Breast epithelium (tissue), 4 donors: ENCODE data around the gene NXN. TPM values are rescaled to one million over a fixed set of nuclear protein-coding genes. Genes with fewer than 3 reads are reported as not detected.

ENCODE experiments used
- DNase-seq, 2 donors: peaks; one replicate each; pipeline ENCODE4 v3.0.0-alpha.2; 2019; ENCODE audit warnings: low spot score in 2 of 2
- H3K27ac ChIP-seq, 2 donors: fragments of 200-600 bp; sonication (generic) in 1 of 2; one replicate each; pipeline ENCODE4 v1.5.1; 2016 to 2019; ENCODE audit warnings: mild to moderate bottlenecking in 1 of 2
- H3K27me3 ChIP-seq, 2 donors: fragments of 200-600 bp; sonication (generic) in 1 of 2; one replicate each; pipeline versions ENCODE4 v1.5.1 to v1.6.0; 2017 to 2019; ENCODE audit warnings: control low read depth in 1 of 2, mild to moderate bottlenecking in 1 of 2
- H3K36me3 ChIP-seq: fragments of 200-600 bp; one replicate; pipeline ENCODE4 v1.5.1; 2019
- H3K4me1 ChIP-seq, 2 donors: fragments of 200-600 bp; sonication (generic); one replicate each; pipeline ENCODE4 v1.5.1; 2016 to 2019; ENCODE audit warnings: control low read depth in 1 of 2
- H3K4me3 ChIP-seq, 3 donors: fragments of 200-600 bp; sonication (generic); 1 replicate in 2 of 3; 2 replicates in 1 of 3; pipeline ENCODE4 v1.5.1; 2016 to 2019; ENCODE audit warnings: mild to moderate bottlenecking in 3 of 3, moderate library complexity in 2 of 3
- H3K9me3 ChIP-seq, 2 donors: fragments of 200-600 bp; sonication (generic) in 1 of 2; one replicate each; pipeline ENCODE4 v1.5.1; 2016 to 2019; ENCODE audit warnings: control low read depth in 1 of 2
- CTCF ChIP-seq, 3 donors: fragments of 450-650 bp; IDR thresholded peaks; one replicate each; pipeline ENCODE4 v1.5.1; 2016 to 2017; ENCODE audit warnings: antibody characterized with exemption in 3 of 3, mild to moderate bottlenecking in 3 of 3, moderate library complexity in 3 of 3
- POLR2A ChIP-seq: fragments of 450-650 bp; IDR thresholded peaks from one replicate; pipeline ENCODE4 v1.6.1; 2016; ENCODE audit warnings: antibody characterized with exemption, mild to moderate bottlenecking, moderate library complexity
- POLR2AphosphoS5 ChIP-seq, 3 donors: sonication (generic); formaldehyde crosslinking; IDR thresholded peaks; one replicate each; pipeline ENCODE4 v1.6.1; 2017; ENCODE audit warnings: antibody characterized with exemption in 3 of 3
- intact Hi-C: fragments of 100-400 bp; cut with DNase I; formaldehyde crosslinking; loops from one replicate; pipeline ENCODE4 v1.15.1; 2023; ENCODE audit warnings: low total_unique reads
- total RNA-seq, 3 donors: library from RNA; depleted of rRNA; stranded (reverse); fragments of >200 nt; gene quantifications; one replicate each; pipeline ENCODE4 v1.1.0, GENCODE V29; 2016

NXN gene
- total RNA-seq, 3 donors from 2014 or later: 9.3 to 14.3 (median 12.8) TPM

- H3K27me3 ChIP-seq: no peaks in the 10 kb centered on the region
- DNase-seq: no peak
- H3K4me1 ChIP-seq: peaks cover 8 to 11% of the 10 kb centered on the region in 2 donors
- TF ChIP-seq POLR2A (no peak), CTCF (IDR thresholded peaks at IDR 0.05) (no peak), POLR2AphosphoS5 (IDR thresholded peaks at IDR 0.05) (no peak)
- no peaks in the 10 kb centered on the region for H3K9me3 ChIP-seq
- no peak overlapping the region for H3K4me3 ChIP-seq
- intact Hi-C loops: no loop called here
- no peaks in the 10 kb centered on the region for H3K36me3 ChIP-seq
- H3K27ac ChIP-seq: peak overlapping the region in 1 of 2 donors; percentile 2
These were observed 31.0 kb upstream of the NXN start for GRCh38 chr17:1010586-1010985.

DNA sequence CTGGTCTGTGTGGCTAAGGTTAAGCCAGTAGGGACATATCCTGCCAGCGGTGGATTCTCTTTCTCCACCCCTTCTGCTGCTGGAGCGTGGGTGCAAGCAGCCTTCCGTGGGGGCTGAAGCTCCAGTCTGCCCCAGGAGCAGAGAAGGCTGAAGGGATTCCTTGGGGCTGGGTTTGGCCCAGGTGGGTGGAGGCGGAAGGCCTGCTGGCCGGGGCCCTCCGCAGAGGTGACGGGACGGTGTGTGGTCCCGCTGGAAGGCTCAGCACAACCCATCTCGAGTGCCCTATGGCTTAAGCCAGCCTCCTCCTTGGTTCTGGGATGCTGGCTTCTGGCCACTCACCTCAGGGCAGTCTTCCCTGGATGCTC, 30.5 kb upstream of the NXN start:
- Histone ChIP-seq H3K27me3 (no peaks in the 10 kb centered on the region), H3K27ac (peak overlapping the region in 1 of 2 donors; percentile 48), H3K9me3 (no peaks in the 10 kb centered on the region), H3K36me3 (no peaks in the 10 kb centered on the region), H3K4me1 (peaks cover 11 to 12% of the 10 kb centered on the region in 2 donors), H3K4me3 (no peak overlapping the region)
- TF ChIP-seq POLR2AphosphoS5 (IDR thresholded peaks at IDR 0.05) (no peak), POLR2A (no peak), CTCF (IDR thresholded peaks at IDR 0.05) (no peak)
- DNase-seq: no peak
- intact Hi-C loops: no loop called here

DNA sequence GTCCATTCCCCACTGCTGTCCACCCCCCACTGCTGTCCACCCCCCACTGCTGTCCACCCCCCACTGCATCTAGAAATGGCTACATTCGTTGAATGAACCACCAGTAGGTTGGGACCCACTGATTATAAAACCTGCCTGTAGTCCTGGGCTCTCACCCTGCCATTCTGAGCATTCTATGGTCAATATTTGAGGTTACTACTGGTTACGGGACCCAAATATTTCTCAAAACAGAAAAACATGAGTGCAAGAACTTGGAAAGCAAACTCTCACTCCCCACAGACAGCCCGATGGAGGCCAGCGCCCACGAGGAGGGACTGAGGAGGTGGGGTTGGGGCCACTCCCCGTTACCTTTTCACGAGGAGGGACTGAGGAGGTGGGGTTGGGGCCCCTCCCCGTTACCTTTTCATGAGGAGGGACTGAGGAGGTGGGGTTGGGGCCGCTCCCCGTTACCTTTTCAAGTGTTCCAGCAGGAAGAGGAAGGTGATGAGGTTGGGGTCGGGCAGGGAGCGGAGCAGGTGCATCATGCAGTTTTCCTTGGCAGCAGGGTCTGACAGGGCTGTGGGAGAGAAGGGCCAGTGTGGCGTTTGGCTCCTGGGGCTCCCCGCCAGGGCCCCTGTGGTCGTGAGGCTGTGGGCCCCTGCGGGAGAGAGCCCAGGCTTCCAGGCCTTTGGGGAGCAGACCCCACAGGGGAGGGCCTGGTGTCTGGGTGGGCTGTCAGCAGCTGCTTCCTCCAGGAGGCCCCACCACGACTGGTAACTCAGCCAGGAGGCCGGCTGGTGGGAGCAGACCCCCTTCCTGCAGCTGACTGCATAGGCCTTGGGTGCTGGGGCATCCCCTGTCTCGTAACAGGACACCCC, 29.9 kb upstream of the NXN start:
- TF ChIP-seq POLR2AphosphoS5 (IDR thresholded peaks at IDR 0.05): no peak
- no peak for TF ChIP-seq CTCF (IDR thresholded peaks at IDR 0.05)
- TF ChIP-seq POLR2A: no peak
- Histone ChIP-seq H3K9me3 (no peaks in the 10 kb centered on the region), H3K27me3 (no peaks in the 10 kb centered on the region), H3K36me3 (no peaks in the 10 kb centered on the region), H3K4me3 (no peak overlapping the region), H3K4me1 (peaks cover 11 to 17% of the 10 kb centered on the region in 2 donors), H3K27ac (peak overlapping the region in 1 of 2 donors; percentile 48)
- DNase-seq: no peak
- intact Hi-C loops: no loop called here

DNA sequence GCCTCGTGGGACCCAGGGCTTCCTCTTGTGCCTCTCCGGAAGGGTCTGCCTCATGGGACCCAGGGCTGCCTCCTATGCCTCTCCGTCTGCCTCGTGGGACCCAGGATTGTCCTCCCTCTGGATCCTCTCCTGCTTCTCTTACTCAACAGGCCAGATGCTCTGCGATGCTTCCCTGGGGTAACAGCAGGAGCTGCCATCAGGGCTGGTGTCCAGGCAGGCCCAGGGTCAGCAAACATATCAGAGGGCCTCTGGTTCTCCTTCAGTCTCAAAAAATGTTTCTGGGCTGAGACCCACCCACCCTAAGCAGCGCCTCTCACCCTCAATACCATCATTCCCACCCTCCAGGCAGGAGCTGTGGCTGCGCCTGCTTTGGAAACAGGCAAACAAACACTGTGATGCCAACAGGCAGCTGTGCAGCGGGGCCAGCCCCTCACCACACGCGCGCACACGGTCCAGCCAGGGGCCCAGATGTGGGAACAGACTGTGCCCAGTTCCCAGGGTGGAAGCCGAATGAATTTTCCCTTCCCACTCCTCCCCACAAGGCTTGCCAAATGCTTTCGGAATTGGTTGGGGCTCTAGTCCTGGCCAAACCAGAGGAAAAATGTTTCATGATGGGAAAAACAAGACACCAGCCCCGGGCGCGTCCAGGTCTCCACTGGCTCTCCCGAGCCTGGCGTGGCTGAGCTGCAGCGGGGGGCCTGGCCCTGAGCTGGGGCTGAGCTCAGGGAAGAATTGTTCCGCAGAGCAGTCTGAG, 28.6 kb upstream of the NXN start:
- H3K36me3 ChIP-seq: no peaks in the 10 kb centered on the region
- H3K9me3 ChIP-seq: no peaks in the 10 kb centered on the region
- H3K4me1 ChIP-seq: peaks cover 11 to 17% of the 10 kb centered on the region in 2 donors
- H3K27me3 ChIP-seq: no peaks in the 10 kb centered on the region
- TF ChIP-seq CTCF (IDR thresholded peaks at IDR 0.05) (no peak), POLR2AphosphoS5 (IDR thresholded peaks at IDR 0.05) (peak in 1 of 3 donors; percentile 38)
- H3K27ac ChIP-seq: peak overlapping the region; percentile 72 to 88
- intact Hi-C loops: no loop called here
- H3K4me3 ChIP-seq: no peak overlapping the region
- DNase-seq: peak in 1 of 2 donors; percentile 59
